HG03571 (cell line): ENCODE results near the gene DNAJB4.
"Not testable (repeated sequence)": the region's sequence is repeated elsewhere in the genome, so short reads cannot be mapped to it uniquely, and the experiment has no call there.

ENCODE experiments used
- ATAC-seq: cut with Tn5 transposase; IDR thresholded peaks from one replicate; pipeline ENCODE4 v1.9.1; 2021; ENCODE audit not compliant: unreplicated experiment

The DNAJB4 gene

GRCh38 chr1:78061825-78062523 lies 57.2 kb downstream of the DNAJB4 start:
- ATAC-seq: no peak

GRCh38 chr1:78064886-78065285 lies 60.1 kb downstream of the DNAJB4 start:
- ATAC-seq: not testable (repeated sequence)
